ENCODE measurements around the gene HDLBP.

The HDLBP gene

DNA sequence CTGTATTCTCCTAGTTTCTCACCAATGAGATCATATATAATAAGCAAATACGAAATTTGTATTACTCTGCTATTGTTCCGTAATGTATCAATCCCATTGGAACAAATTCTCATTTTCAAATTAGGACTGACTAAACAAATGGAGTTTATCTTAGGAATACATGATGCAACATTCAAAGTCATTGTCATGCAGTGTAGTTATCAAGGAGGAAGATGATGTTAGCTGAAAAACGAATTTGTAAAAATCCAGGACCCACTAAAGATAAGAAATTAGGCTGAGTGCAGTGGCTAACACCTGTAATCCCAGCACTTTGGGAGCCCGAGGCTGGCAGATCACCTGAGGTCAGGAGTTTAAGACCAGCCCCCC is 15.1 kb upstream of the HDLBP start:
- TF ChIP-seq, protein P1, sequence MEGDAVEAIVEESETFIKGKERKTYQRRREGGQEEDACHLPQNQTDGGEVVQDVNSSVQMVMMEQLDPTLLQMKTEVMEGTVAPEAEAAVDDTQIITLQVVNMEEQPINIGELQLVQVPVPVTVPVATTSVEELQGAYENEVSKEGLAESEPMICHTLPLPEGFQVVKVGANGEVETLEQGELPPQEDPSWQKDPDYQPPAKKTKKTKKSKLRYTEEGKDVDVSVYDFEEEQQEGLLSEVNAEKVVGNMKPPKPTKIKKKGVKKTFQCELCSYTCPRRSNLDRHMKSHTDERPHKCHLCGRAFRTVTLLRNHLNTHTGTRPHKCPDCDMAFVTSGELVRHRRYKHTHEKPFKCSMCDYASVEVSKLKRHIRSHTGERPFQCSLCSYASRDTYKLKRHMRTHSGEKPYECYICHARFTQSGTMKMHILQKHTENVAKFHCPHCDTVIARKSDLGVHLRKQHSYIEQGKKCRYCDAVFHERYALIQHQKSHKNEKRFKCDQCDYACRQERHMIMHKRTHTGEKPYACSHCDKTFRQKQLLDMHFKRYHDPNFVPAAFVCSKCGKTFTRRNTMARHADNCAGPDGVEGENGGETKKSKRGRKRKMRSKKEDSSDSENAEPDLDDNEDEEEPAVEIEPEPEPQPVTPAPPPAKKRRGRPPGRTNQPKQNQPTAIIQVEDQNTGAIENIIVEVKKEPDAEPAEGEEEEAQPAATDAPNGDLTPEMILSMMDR (IDR thresholded peaks at IDR 0.05; ENCODE audit: low read depth, low read length) = no peak
- DNase-seq (ENCODE audit: low read depth in 2 of 2) = no peak
- no peak overlapping the region for H3K4me3 ChIP-seq (replicated peaks in 1 of 2; ENCODE audit: low read depth in 2 of 2, low read length in 2 of 2)

DNA sequence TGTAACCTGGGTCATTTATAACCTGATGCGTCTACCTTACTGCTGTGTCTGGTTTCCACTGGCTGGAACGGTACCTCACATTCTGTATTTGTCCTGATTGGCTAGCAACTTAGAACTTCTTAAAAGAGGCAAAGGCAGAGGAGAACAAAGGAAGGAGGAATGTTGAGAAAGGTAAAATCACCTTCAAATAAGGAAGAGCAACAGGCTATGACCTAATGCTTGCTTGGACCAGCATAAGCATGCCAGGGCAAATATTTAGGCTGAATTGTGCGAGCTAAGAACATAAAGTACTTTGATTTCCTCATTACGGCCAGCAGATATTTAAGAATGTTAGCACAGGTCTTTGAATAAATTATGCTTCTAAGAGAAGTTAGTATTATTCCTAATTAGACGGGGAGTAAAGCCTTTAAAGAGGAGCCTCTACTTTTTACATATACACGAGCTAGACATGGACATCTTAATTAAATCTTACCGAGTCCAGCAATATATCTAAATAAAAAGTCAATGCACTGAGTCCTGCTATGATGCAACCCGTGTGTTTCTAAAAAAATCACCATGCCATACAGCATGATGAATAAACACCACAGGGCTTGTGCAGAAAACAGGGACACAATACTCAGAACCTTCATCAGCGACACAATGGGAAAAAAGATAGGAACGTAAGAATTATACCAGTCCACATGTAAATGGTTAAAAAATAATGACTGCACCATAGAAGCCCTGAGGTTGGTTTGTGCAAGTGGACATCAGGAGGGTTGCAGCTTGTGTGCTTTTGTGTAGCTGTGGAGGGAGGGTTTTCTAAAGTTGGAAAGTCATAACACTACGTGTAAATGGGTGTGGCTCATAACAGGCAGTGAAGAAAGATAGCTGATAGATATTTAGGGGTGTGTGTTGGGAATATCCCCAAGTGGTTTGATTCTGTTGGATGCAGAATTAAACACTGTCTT is 14.5 kb upstream of the HDLBP start:
- DNase-seq (ENCODE audit: low read depth in 2 of 2) = no peak
- H3K4me3 ChIP-seq (replicated peaks in 1 of 2; ENCODE audit: low read depth in 2 of 2, low read length in 2 of 2) = no peak overlapping the region
- TF ChIP-seq, protein P1 (IDR thresholded peaks at IDR 0.05; ENCODE audit: low read depth, low read length) = no peak

DNA sequence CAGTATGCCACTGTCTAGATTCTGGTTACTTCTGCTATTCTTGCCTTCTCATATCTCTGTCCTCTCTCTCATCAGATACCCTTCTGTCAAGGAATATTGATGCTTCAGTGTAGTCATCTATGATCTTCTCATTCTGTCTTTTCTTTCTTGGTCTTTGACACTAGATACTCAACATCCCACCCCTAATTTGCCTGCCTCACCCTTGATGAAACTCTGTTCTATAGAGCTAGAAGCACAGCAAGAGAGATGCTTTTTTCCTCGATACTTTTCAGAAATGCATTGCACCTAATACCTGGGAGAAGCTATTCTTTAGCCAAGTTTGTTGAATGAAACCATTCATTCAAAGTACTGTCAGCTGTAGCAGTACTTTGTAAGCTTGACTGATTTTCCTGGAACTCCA is 9.8 kb upstream of the HDLBP start:
- TF ChIP-seq, protein P1 (IDR thresholded peaks at IDR 0.05; ENCODE audit: low read depth, low read length) = no peak
- DNase-seq (ENCODE audit: low read depth in 2 of 2) = no peak

DNA sequence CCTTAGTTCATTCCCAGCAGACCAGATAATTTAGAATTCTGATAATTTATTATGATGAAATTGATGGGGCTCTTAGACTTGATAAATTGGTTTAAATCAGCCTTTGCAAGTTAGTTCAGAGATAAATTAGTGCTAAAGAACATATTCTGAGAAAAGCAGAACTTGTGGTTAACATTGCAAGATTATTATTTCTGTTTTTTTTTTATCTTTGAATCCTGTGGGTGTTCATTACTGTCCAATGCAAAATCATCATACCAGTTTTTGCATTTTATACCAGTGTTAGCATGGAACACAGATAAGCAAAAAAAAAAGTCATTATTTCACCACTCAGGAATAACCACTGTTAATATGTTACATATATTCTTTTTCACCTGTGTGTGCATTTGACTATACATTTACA is 9.3 kb upstream of the HDLBP start:
- DNase-seq (ENCODE audit: low read depth in 2 of 2) = no peak
- TF ChIP-seq, protein P1 (IDR thresholded peaks at IDR 0.05; ENCODE audit: low read depth, low read length) = no peak
- no peak overlapping the region for H3K4me3 ChIP-seq (replicated peaks in 1 of 2; ENCODE audit: low read depth in 2 of 2, low read length in 2 of 2)

More for the DNA sequence above, 9.8 kb upstream of the HDLBP start:
- no peak overlapping the region for H3K4me3 ChIP-seq (replicated peaks in 1 of 2; ENCODE audit: low read depth in 2 of 2, low read length in 2 of 2)

DNA sequence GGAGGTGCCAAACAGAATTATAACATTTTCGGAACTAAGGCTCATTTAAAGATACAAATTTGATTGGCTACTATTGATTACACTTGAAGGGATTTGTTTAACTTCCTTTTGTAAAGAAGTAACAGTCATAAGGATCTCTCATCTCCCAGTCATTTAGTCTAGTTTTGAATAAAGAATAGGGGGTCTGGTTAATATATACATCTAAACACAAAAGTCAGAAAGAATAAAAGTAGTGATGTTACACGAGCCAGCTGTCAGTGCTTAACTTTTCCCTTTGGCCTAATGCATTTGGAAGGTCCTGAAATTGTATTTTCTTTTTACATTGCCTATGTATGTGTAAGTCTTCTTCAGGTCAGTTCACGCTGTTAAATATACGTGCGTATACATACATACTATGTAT is 8.3 kb upstream of the HDLBP start:
- TF ChIP-seq, protein P1 (IDR thresholded peaks at IDR 0.05; ENCODE audit: low read depth, low read length) = no peak
- DNase-seq (ENCODE audit: low read depth in 2 of 2) = no peak
- no peak overlapping the region for H3K4me3 ChIP-seq (replicated peaks in 1 of 2; ENCODE audit: low read depth in 2 of 2, low read length in 2 of 2)

DNA sequence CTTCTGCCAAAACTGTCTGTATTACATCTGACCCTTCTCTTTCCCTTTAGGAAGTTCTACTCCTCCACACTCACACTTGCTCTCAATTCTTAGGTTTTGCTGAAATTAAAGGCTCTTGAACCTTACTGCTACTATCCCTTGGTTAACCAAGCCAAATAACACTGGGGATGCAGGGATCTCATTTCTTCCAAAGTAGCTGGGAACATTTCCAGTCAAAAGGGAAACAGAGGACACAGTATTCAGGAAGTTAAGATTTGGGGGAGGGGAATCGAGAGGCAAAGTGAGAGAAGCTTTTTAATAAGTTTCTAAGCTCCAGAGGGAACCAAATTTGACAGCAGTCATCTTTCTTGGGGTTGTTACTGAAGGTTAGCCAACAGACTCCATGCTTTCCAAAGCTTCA is 6.4 kb upstream of the HDLBP start:
- no peak for DNase-seq (ENCODE audit: low read depth in 2 of 2)
- H3K4me3 ChIP-seq (replicated peaks in 1 of 2; ENCODE audit: low read depth in 2 of 2, low read length in 2 of 2) = no peak overlapping the region
- TF ChIP-seq, protein P1 (IDR thresholded peaks at IDR 0.05; ENCODE audit: low read depth, low read length) = no peak
